HEK293 (cell line): Measurements from ENCODE around the gene NINL.
A peak's percentile ranks its signal among the peaks of the same experiment; 100 is the strongest.

Experiments used
- CTCF ChIA-PET: fragments of 350-600 bp; formaldehyde crosslinking; extraction: SDS; loops from one replicate; lab custom pipeline; 2021; ENCODE audit warnings: antibody characterized with exemption; lab: Yijun Ruan, JAX
- POLR2A ChIA-PET: fragments of 300-600 bp; formaldehyde crosslinking; extraction: SDS; loops from one replicate; lab custom pipeline; 2020; ENCODE audit warnings: antibody characterized with exemption, inconsistent platforms; lab: Yijun Ruan, JAX
- H3K27ac ChIP-seq: fragments of 200-500 bp; sonication (Bioruptor generic); 2 replicates; pipeline ENCODE4 v1.5.1; 2014; ENCODE audit warnings: low read depth, low read length, control low read depth, inconsistent platforms; ENCODE audit errors: extremely low read depth
- H3K36me3 ChIP-seq, 2 experiments: fragments of 200-500 bp in 1 of 2; sonication (Bioruptor generic) in 1 of 2; 1 replicate in 1 of 2; 2 replicates in 1 of 2; pipeline ENCODE4 v1.5.1; 2014 to 2017; ENCODE audit warnings: inconsistent platforms in 2 of 2, low read length in 2 of 2; ENCODE audit not compliant: control insufficient read depth in 2 of 2, insufficient read depth in 1 of 2
- H3K4me1 ChIP-seq: fragments of 200-500 bp; sonication (Bioruptor generic); 2 replicates; pipeline ENCODE4 v1.5.1; 2014; ENCODE audit warnings: mild to moderate bottlenecking, low read length, inconsistent platforms; ENCODE audit not compliant: control insufficient read depth, insufficient read depth
- H3K4me3 ChIP-seq: 2 replicates; pipeline ENCODE4 v1.5.1; 2011; ENCODE audit warnings: low read depth, mild to moderate bottlenecking, control low read depth, low read length, moderate library complexity
- H3K9me3 ChIP-seq: fragments of 200-500 bp; sonication (Bioruptor generic); 2 replicates; pipeline ENCODE4 v1.5.1; 2014; ENCODE audit warnings: low read depth, low read length, inconsistent platforms; ENCODE audit not compliant: control insufficient read depth, insufficient read depth
- KLF1 ChIP-seq: fragments of 450-650 bp; formaldehyde crosslinking; IDR thresholded peaks from 2 replicates; pipeline ENCODE4 v1.5.1; 2016; ENCODE audit warnings: missing biosample characterization, missing genetic modification characterization
- OVOL3 ChIP-seq: fragments of 450-650 bp; formaldehyde crosslinking; IDR thresholded peaks from 2 replicates; pipeline ENCODE4 v1.5.1; 2016; ENCODE audit warnings: missing biosample characterization, missing genetic modification characterization
- PRDM4 ChIP-seq: fragments of 450-650 bp; formaldehyde crosslinking; IDR thresholded peaks from 2 replicates; pipeline ENCODE4 v1.5.1; 2017; ENCODE audit warnings: missing biosample characterization, missing genetic modification characterization
- ZBTB26 ChIP-seq: fragments of 450-650 bp; formaldehyde crosslinking; optimal IDR thresholded peaks from 2 replicates; pipeline ENCODE3; 2016; ENCODE audit warnings: missing biosample characterization, mild to moderate bottlenecking, missing genetic modification characterization
- ZNF114 ChIP-seq: fragments of 450-650 bp; formaldehyde crosslinking; IDR thresholded peaks from 2 replicates; pipeline ENCODE4 v1.5.0; 2017; ENCODE audit warnings: missing biosample characterization, missing genetic modification characterization
- ZNF146 ChIP-seq: fragments of 450-650 bp; formaldehyde crosslinking; IDR thresholded peaks from 2 replicates; pipeline ENCODE4 v1.5.1; 2016; ENCODE audit warnings: missing biosample characterization, missing genetic modification characterization
- ZNF148 ChIP-seq: fragments of 450-650 bp; formaldehyde crosslinking; IDR thresholded peaks from 2 replicates; pipeline ENCODE4 v1.5.0; 2017; ENCODE audit warnings: missing biosample characterization, missing genetic modification characterization, borderline replicate concordance
- ZNF19 ChIP-seq: fragments of 450-650 bp; formaldehyde crosslinking; IDR thresholded peaks from 2 replicates; pipeline ENCODE4; 2016; ENCODE audit warnings: missing biosample characterization, missing genetic modification characterization, low read depth
- ZNF2 ChIP-seq: fragments of 450-650 bp; formaldehyde crosslinking; IDR thresholded peaks from 2 replicates; pipeline ENCODE4 v1.5.1; 2016; ENCODE audit warnings: missing biosample characterization, missing genetic modification characterization
- ZNF202 ChIP-seq: fragments of 450-650 bp; formaldehyde crosslinking; IDR thresholded peaks from 2 replicates; pipeline ENCODE4 v1.5.1; 2016; ENCODE audit warnings: missing biosample characterization, missing genetic modification characterization, borderline replicate concordance
- ZNF239 ChIP-seq: fragments of 450-650 bp; formaldehyde crosslinking; IDR thresholded peaks from 2 replicates; pipeline ENCODE4 v1.5.1; 2016; ENCODE audit warnings: missing biosample characterization, missing genetic modification characterization
- ZNF274 ChIP-seq, 2 experiments: fragments of 200-500 bp in 1 of 2; fragments of 450-650 bp in 1 of 2; sonication (Bioruptor generic) in 1 of 2; formaldehyde crosslinking in 1 of 2; IDR thresholded peaks; 2 replicates each; pipeline versions ENCODE4 v1.5.1 to v1.6.1; 2014 to 2016; ENCODE audit warnings: borderline replicate concordance in 1 of 2, inconsistent platforms in 1 of 2, low read length in 1 of 2, missing biosample characterization in 1 of 2, missing genetic modification characterization in 1 of 2
- ZNF324 ChIP-seq: fragments of 450-650 bp; formaldehyde crosslinking; IDR thresholded peaks from 2 replicates; pipeline ENCODE4 v1.5.1; 2016; ENCODE audit warnings: missing biosample characterization, missing genetic modification characterization
- ZNF341 ChIP-seq: fragments of 450-650 bp; formaldehyde crosslinking; IDR thresholded peaks from 2 replicates; pipeline ENCODE4; 2016; ENCODE audit warnings: low read depth, missing biosample characterization, missing genetic modification characterization
- ZNF354C ChIP-seq: fragments of 450-650 bp; formaldehyde crosslinking; IDR thresholded peaks from 2 replicates; pipeline ENCODE4 v1.5.1; 2016; ENCODE audit warnings: missing biosample characterization, missing genetic modification characterization, low read depth, borderline replicate concordance
- ZNF426 ChIP-seq: fragments of 450-650 bp; formaldehyde crosslinking; IDR thresholded peaks from 2 replicates; pipeline ENCODE4 v1.5.1; 2017; ENCODE audit warnings: missing biosample characterization, missing genetic modification characterization, mild to moderate bottlenecking, inconsistent platforms, moderate library complexity
- ZNF510 ChIP-seq: fragments of 450-650 bp; formaldehyde crosslinking; IDR thresholded peaks from 2 replicates; pipeline ENCODE4 v1.5.1; 2018; ENCODE audit warnings: mild to moderate bottlenecking, missing genetic modification characterization, missing biosample characterization; ENCODE audit not compliant: insufficient replicate concordance
- ZNF513 ChIP-seq: fragments of 450-650 bp; IDR thresholded peaks from 2 replicates; pipeline ENCODE4 v1.5.1; 2018; ENCODE audit warnings: missing biosample characterization, missing genetic modification characterization
- ZNF529 ChIP-seq: fragments of 450-650 bp; formaldehyde crosslinking; IDR thresholded peaks from 2 replicates; pipeline ENCODE4 v1.5.1; 2017; ENCODE audit warnings: missing genetic modification characterization, missing biosample characterization; ENCODE audit not compliant: insufficient replicate concordance
- ZNF544 ChIP-seq: fragments of 450-650 bp; formaldehyde crosslinking; IDR thresholded peaks from 2 replicates; pipeline ENCODE4 v1.5.0; 2017; ENCODE audit warnings: missing biosample characterization, missing genetic modification characterization
- ZNF610 ChIP-seq: fragments of 450-650 bp; formaldehyde crosslinking; IDR thresholded peaks from 2 replicates; pipeline ENCODE4 v1.5.1; 2016; ENCODE audit warnings: missing biosample characterization, missing genetic modification characterization, borderline replicate concordance
- ZNF621 ChIP-seq: fragments of 450-650 bp; formaldehyde crosslinking; IDR thresholded peaks from 2 replicates; pipeline ENCODE4 v1.5.1; 2017; ENCODE audit warnings: missing biosample characterization, missing genetic modification characterization
- ZNF660 ChIP-seq: fragments of 450-650 bp; IDR thresholded peaks from 2 replicates; pipeline ENCODE4 v1.5.1; 2018; ENCODE audit warnings: missing biosample characterization, mild to moderate bottlenecking, missing genetic modification characterization

Gene NINL

GRCh38 chr20:25408170-25408547 lies 177.2 kb downstream of the NINL start (continued):
- TF ChIP-seq PRDM4 (tag by site-specific recombination), result no peak
- TF ChIP-seq ZNF324, result no peak
- TF ChIP-seq ZNF544 (tag by site-specific recombination), result no peak
- TF ChIP-seq OVOL3 (tag by site-specific recombination), result no peak

- ChIA-PET POLR2A (interaction anchor here (0.6 to 1.8 kb wide), 16 partner anchors 9 to 414 kb away, joined by 3 to 9 read pairs (median 3); partner anchors contain the start of genes ABHD12 and ENTPD6), CTCF (interaction anchor here (0.5 to 2.4 kb wide), 6 partner anchors 9 to 329 kb away, joined by 3 to 14 read pairs (median 3); no protein-coding TSS in a partner anchor)
- peaks cover 7 to 20% of the 10 kb centered on the region in 2 experiments; a peak in 2 of 3 replicates for H3K36me3 ChIP-seq
- peak within 1 kb of the TSS; percentile 87 for H3K27ac ChIP-seq
- peak within 1 kb of the TSS; percentile 83 for H3K4me3 ChIP-seq
- no peaks in the 10 kb centered on the region for H3K4me1 ChIP-seq
- H3K9me3 ChIP-seq, result no peaks in the 10 kb centered on the region
- peak; percentile 93 for TF ChIP-seq KLF1
- no peak for TF ChIP-seq ZNF354C (tag by site-specific recombination)
- TF ChIP-seq ZNF146 (tag by site-specific recombination), result no peak
- TF ChIP-seq ZNF341 (tag by site-specific recombination), result no peak
- no peak for TF ChIP-seq ZNF426 (tag by site-specific recombination)
- no peak for TF ChIP-seq ZNF239 (tag by site-specific recombination)
- TF ChIP-seq ZNF610, result no peak
- TF ChIP-seq ZBTB26 (tag by site-specific recombination), result peak; percentile 61
- no peak for TF ChIP-seq ZNF529 (tag by site-specific recombination)
- TF ChIP-seq ZNF114 (tag by site-specific recombination), result no peak
- TF ChIP-seq ZNF513 (tag by site-specific recombination), result no peak
- 0 out of 2 replicates have a peak, but pooled peaks have one; percentile 35 for TF ChIP-seq OVOL3 (tag by site-specific recombination)
- TF ChIP-seq ZNF19, result no peak
- no peak for TF ChIP-seq ZNF274 (IDR thresholded peaks at IDR 0.05; ENCODE audit: low read length)
- TF ChIP-seq ZNF274 (tag by site-specific recombination; IDR thresholded peaks at IDR 0.05; ENCODE audit: borderline replicate concordance), result no peak
- peak; percentile 78; the same call in 1 of the 2 replicates for TF ChIP-seq ZNF2 (tag by site-specific recombination)
- TF ChIP-seq ZNF510 (tag by site-specific recombination), result no peak
- TF ChIP-seq ZNF148, result no peak
- no peak for TF ChIP-seq ZNF621 (tag by site-specific recombination)
- TF ChIP-seq ZNF660 (tag by site-specific recombination), result no peak
- no peak for TF ChIP-seq ZNF202
- TF ChIP-seq PRDM4 (tag by site-specific recombination), result peak; percentile 27; the same call in 1 of the 2 replicates
These were observed 177.8 kb downstream of the NINL start, which contains the start of gene GINS1 for GRCh38 chr20:25407311-25408169. TSS of gene GINS1 (plus strand) at chr20:25407673. CDS start at chr20:25407821, 148 bp downstream.
